ENCODE measurements around the gene PMEL. TPM values are rescaled to one million over a fixed set of nuclear protein-coding genes. Genes with fewer than 3 reads are reported as not detected.
A peak's percentile ranks its signal among the peaks of the same experiment; 100 is the strongest.

The PMEL gene
- total and polyA plus RNA-seq, 2 of the 8 experiments (the other 6 are each of a cell fraction or from before 2014, with no cell fraction given), result 120 to 382 TPM

DNA sequence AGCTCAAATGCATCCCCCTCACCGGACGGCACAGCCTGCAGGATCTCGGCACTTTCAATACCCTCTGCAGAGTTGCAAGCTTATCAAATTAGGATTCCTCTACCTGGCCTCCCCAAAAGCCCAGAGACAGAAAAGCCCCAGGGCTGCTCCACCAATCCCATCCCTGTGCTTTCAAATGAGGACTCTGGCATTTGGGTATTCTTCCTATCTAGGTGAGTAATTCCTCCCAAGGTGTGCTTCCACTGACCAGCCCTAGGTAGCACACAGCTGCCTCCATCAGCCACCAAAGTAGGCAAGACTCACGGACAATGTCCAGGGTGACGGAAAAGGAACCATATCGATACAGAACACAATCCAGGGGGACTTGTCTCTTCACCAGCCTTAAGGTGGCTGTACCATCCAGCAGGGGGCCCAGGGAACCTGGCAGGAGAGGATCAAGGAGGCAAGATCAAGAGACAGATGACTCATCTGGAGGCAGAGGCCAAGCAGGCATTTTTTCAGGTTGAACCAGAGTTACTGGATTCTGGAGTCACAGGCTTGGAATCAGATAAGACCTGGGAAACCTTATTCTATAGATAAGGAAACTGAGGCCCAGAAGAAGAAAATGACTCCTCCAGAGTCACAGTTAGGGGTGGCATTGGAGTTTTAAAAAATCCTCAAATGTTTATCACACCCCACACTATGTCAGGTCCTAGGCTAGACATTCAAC, 9.9 kb downstream of the PMEL start:
- Histone ChIP-seq H3K18ac (ENCODE audit: extremely low read depth, low read length) (no peak overlapping the region), H3K36me3 (ENCODE audit: control insufficient read depth in 2 of 4, insufficient read depth in 4 of 4, low read length in 3 of 4) (peaks cover 13 to 63% (median 39%) of the 10 kb centered on the region in 4 experiments; a peak in 7 of 8 replicates), H2BK120ac (replicated peaks; ENCODE audit: low read depth, low read length) (no peak overlapping the region), H2AFZ (ENCODE audit: low read length) (no peak overlapping the region), H2BK5ac (ENCODE audit: low read depth, low read length) (no peak overlapping the region), H3K4me1 (replicated peaks in 1 of 4; ENCODE audit: control insufficient read depth in 3 of 4, insufficient read depth in 4 of 4, low read length in 3 of 4) (no peaks in the 10 kb centered on the region), H2BK12ac (ENCODE audit: low read depth, low read length) (no peak overlapping the region), H2BK20ac (ENCODE audit: low read length) (no peak overlapping the region), H3K79me2 (ENCODE audit: control insufficient read depth in 1 of 2, insufficient read depth in 2 of 2, low read length in 2 of 2) (no peaks in the 10 kb centered on the region), H3K4ac (replicated peaks; ENCODE audit: insufficient read length, low read depth, low read length) (no peak overlapping the region), H3K23me2 (ENCODE audit: low read depth, low read length) (no peaks in the 10 kb centered on the region), H3K9me3 (ENCODE audit: insufficient read depth in 2 of 2, low read depth in 1 of 2, low read length in 1 of 2) (no peaks in the 10 kb centered on the region), H3K4me2 (ENCODE audit: insufficient read depth in 1 of 2, low read depth in 2 of 2, low read length in 2 of 2) (no peak overlapping the region), H3K23ac (ENCODE audit: insufficient read length) (no peak overlapping the region), H3K27ac (ENCODE audit: low read depth, low read length) (no peak overlapping the region), H4K8ac (ENCODE audit: extremely low read depth, insufficient read depth, low read length) (no peak overlapping the region), H3K27me3 (replicated peaks in 1 of 4; ENCODE audit: control insufficient read depth in 3 of 4, extremely low read depth in 1 of 4, insufficient read depth in 3 of 4, low read length in 3 of 4) (no peaks in the 10 kb centered on the region), H3K56ac (replicated peaks; ENCODE audit: insufficient read length, low read depth, low read length) (no peak overlapping the region), H4K5ac (ENCODE audit: insufficient read length, low read depth, low read length) (no peak overlapping the region), H3K4me3 (ENCODE audit: extremely low read depth in 1 of 4, insufficient read depth in 2 of 4, low read depth in 3 of 4, low read length in 4 of 4) (no peak overlapping the region), H3K14ac (ENCODE audit: insufficient read length) (no peak overlapping the region), H4K20me1 (replicated peaks in 1 of 2; ENCODE audit: control insufficient read depth in 1 of 2, insufficient read depth in 2 of 2, low read length in 2 of 2) (peaks cover 0 to 1% of the 10 kb centered on the region in 2 experiments), H3K79me1 (ENCODE audit: low read depth, low read length) (no peaks in the 10 kb centered on the region), H2AK5ac (ENCODE audit: low read depth, low read length) (no peak overlapping the region), H3K9ac (replicated peaks in 1 of 4; ENCODE audit: extremely low read depth in 1 of 4, low read depth in 3 of 4, low read length in 3 of 4) (no peak overlapping the region; a peak in 1 of 7 replicates), H4K91ac (replicated peaks; ENCODE audit: insufficient read length, low read length) (no peak overlapping the region), H2BK15ac (ENCODE audit: low read length) (no peak overlapping the region)
- FAIRE-seq (no peak), DNase-seq (ENCODE audit: low read depth in 1 of 2, low spot score in 2 of 2) (no peak)
- POLR2A ChIA-PET (ENCODE audit: partially characterized antibody), result interaction anchor here (0.6 to 2.5 kb wide), 7 partner anchors 8 to 138 kb away, joined by 3 to 7 read pairs (median 4); partner anchors contain the start of genes ORMDL2, PMEL and SARNP
- CTCF ChIA-PET (ENCODE audit: partially characterized antibody), result interaction anchor here (0.7 to 2.1 kb wide), 8 partner anchors 13 to 175 kb away, joined by 3 to 7 read pairs (median 3); partner anchors contain the start of gene SUOX
- 95% methylated on average over 5 of the region's 6 CpGs; no CpG with 5 or more reads in 1 of the 2 experiments for WGBS, 2 experiments (ENCODE audit: extremely low coverage in 1 of 2, insufficient coverage in 1 of 2, insufficient read length in 1 of 2, insufficient replicate concordance in 2 of 2, low coverage in 1 of 2, low lambda C conversion rate in 2 of 2, missing lambda C conversion rate in 1 of 2)
- no peak for TF ChIP-seq FOSL1 (IDR thresholded peaks at IDR 0.05; ENCODE audit: insufficient read depth, low read depth, low read length)
- peak in 1 of 3 experiments; percentile 9; a peak in 1 of 4 replicates for TF ChIP-seq CTCF (IDR thresholded peaks at IDR 0.05; ENCODE audit: control extremely low read depth in 1 of 3, insufficient read depth in 1 of 3, low read depth in 1 of 3, low read length in 3 of 3)
- no peak for TF ChIP-seq POLR2AphosphoS5 (IDR thresholded peaks at IDR 0.05; ENCODE audit: low read depth, low read length)
- TF ChIP-seq ATF3 (IDR thresholded peaks at IDR 0.05; ENCODE audit: insufficient read depth, low read depth, low read length), result no peak
- no peak for TF ChIP-seq TAF7 (optimal IDR thresholded peaks at IDR 0.05; ENCODE audit: borderline replicate concordance, low read depth, low read length)
- TF ChIP-seq MAX (IDR thresholded peaks at IDR 0.05), result no peak
- no peak for TF ChIP-seq POLR2A (IDR thresholded peaks at IDR 0.05; ENCODE audit: control extremely low read depth in 1 of 2, low read depth in 2 of 2, low read length in 2 of 2)
- no peak for TF ChIP-seq HDAC6 (IDR thresholded peaks at IDR 0.05; ENCODE audit: low read depth, low read length)
- TF ChIP-seq SP2 (IDR thresholded peaks at IDR 0.05; ENCODE audit: low read length), result no peak

All from H1 (cell line).